Astrocyte (in vitro differentiated cells and primary cell): ENCODE data around the gene RHBDD2. TPM values are rescaled to one million over a fixed set of nuclear protein-coding genes. Genes with fewer than 3 reads are reported as not detected.

Experiments
- DNase-seq: peaks from one replicate; pipeline ENCODE4 v3.0.0-alpha.2; 2010; ENCODE audit warnings: low read depth
- FAIRE-seq: peaks from 2 replicates; lab custom pipeline; 2011; peaks lifted over from hg19 to GRCh38; lab: Jason Lieb, UNC
- H2AFZ ChIP-seq: 2 replicates; pipeline ENCODE4 v1.6.0; 2012; ENCODE audit warnings: low read depth, low read length, inconsistent platforms
- H3K27ac ChIP-seq: 2 replicates; pipeline ENCODE4 v1.5.1; 2011; ENCODE audit warnings: low read depth, low read length, inconsistent platforms
- H3K27me3 ChIP-seq: 2 replicates; pipeline ENCODE4 v1.6.0; 2011; ENCODE audit warnings: low read length, inconsistent platforms; ENCODE audit not compliant: insufficient read depth
- H3K36me3 ChIP-seq: 2 replicates; pipeline ENCODE4 v1.5.1; 2011; ENCODE audit warnings: low read length, inconsistent platforms; ENCODE audit not compliant: insufficient read depth
- H3K4me1 ChIP-seq: 2 replicates; pipeline ENCODE4 v1.5.1; 2011; ENCODE audit warnings: low read length, inconsistent platforms; ENCODE audit not compliant: insufficient read depth
- H3K4me2 ChIP-seq: 2 replicates; pipeline ENCODE4 v1.6.0; 2012; ENCODE audit warnings: low read length, inconsistent platforms
- H3K4me3 ChIP-seq: 2 replicates; pipeline ENCODE4 v1.5.1; 2011; ENCODE audit warnings: low read depth, mild to moderate bottlenecking, low read length, inconsistent platforms; ENCODE audit not compliant: insufficient read depth
- H3K79me2 ChIP-seq: 2 replicates; pipeline ENCODE4 v1.6.0; 2012; ENCODE audit warnings: mild to moderate bottlenecking, low read length, inconsistent platforms; ENCODE audit not compliant: insufficient read depth
- H3K9ac ChIP-seq: 2 replicates; pipeline ENCODE4 v1.6.0; 2012; ENCODE audit warnings: mild to moderate bottlenecking, low read length, inconsistent platforms
- H3K9me3 ChIP-seq: 2 replicates; pipeline ENCODE4 v1.5.1; 2012; ENCODE audit warnings: low read depth, mild to moderate bottlenecking, low read length, inconsistent platforms; ENCODE audit not compliant: insufficient read depth
- H4K20me1 ChIP-seq: 2 replicates; pipeline ENCODE4 v1.6.0; 2012; ENCODE audit warnings: low read length, inconsistent platforms; ENCODE audit not compliant: insufficient read depth
- H3K27ac Mint-ChIP-seq: one replicate; pipeline ENCODE4 v1.8.0; 2021; ENCODE audit warnings: mild to moderate bottlenecking, mixed read lengths; ENCODE audit not compliant: unreplicated experiment
- H3K27me3 Mint-ChIP-seq: one replicate; pipeline ENCODE4 v1.8.0; 2021; ENCODE audit warnings: low read depth, mixed read lengths; ENCODE audit not compliant: unreplicated experiment
- H3K36me3 Mint-ChIP-seq: one replicate; pipeline ENCODE4 v1.8.0; 2021; ENCODE audit warnings: low read depth, mixed read lengths; ENCODE audit not compliant: unreplicated experiment
- H3K4me1 Mint-ChIP-seq: one replicate; pipeline ENCODE4 v1.8.0; 2021; ENCODE audit warnings: low read depth, mixed read lengths; ENCODE audit not compliant: unreplicated experiment
- H3K4me3 Mint-ChIP-seq: one replicate; pipeline ENCODE4 v1.8.0; 2021; ENCODE audit warnings: mild to moderate bottlenecking, moderate library complexity, mixed read lengths; ENCODE audit not compliant: unreplicated experiment
- H3K9me3 Mint-ChIP-seq: one replicate; pipeline ENCODE4 v1.8.0; 2021; ENCODE audit warnings: mild to moderate bottlenecking, mixed read lengths; ENCODE audit not compliant: unreplicated experiment
- EZH2 ChIP-seq: IDR thresholded peaks from 2 replicates; pipeline ENCODE4 v1.6.1; 2012; ENCODE audit warnings: mild to moderate bottlenecking, low read length, inconsistent platforms; ENCODE audit not compliant: insufficient read depth
- total RNA-seq: library from RNA; stranded (reverse); gene quantifications from 2 replicates; pipeline ENCODE4 v1.2.1, GENCODE V29; 2021
- TF ChIP-seq, protein P1 (sequence below): IDR thresholded peaks from 2 replicates; pipeline ENCODE4 v1.5.1; 2011; ENCODE audit warnings: low read depth, mild to moderate bottlenecking, inconsistent platforms, low read length, moderate library complexity; ENCODE audit not compliant: insufficient read depth

RHBDD2 gene
- total RNA-seq, 1 donor from 2014 or later, result 55.0 TPM

DNA sequence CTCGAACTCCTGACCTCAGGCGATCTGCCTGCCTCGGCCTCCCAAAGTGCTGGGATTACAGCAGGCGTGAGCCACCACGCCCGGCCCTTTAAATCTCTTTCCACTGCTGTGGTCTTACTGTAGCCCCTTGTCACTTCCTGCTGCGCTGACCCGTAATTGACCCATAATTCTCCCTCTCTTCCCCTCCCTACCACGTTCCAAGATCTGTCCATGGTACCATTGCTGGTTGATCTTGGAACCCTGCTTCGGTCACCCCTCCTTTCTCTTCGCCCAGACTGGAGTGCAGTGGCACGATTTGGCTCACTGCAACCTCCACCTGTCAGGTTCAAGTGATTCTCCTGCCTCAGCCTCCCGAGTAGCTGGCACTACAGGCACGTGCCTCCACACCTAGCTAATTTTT, 42.6 kb downstream of the RHBDD2 start:
- H3K27ac Mint-ChIP-seq, result no peak overlapping the region

DNA sequence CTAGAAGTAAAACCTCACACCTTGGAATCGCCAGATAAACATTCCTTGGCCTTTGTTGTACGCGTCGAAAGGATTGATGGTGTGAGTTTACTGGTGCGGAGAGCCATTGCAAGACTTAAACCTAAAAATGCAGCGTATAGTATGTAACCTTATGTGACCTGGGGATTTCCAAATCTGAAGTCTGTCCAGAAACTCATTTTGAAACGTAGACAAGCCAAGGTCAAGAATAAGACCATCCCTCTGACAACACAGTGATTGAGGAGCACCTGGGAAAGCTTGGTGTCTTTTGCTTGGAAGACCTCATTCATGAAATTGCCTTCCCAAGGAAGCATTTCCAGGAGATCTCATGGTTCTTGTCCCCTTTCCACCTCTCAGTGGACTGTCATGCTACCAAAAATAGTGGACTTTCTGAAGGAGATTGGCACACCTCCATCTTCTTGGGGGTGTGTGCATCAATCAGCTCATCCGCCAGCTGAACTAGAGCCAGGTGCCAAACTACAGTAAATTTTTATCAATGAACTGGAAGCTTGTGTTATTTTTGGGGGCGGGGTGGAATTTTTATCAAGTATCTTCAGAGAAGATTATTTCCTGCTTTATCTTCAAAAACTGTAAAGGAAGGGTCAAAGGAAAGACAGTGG, 44.3 kb downstream of the RHBDD2 start:
- Histone ChIP-seq H2AFZ (no peak overlapping the region), H3K4me1 (peaks cover 5% of the 10 kb centered on the region), H3K27me3 (no peaks in the 10 kb centered on the region), H3K4me2 (no peak overlapping the region), H4K20me1 (peaks cover 81% of the 10 kb centered on the region), H3K9ac (no peak overlapping the region), H3K4me3 (no peak overlapping the region), H3K36me3 (no peaks in the 10 kb centered on the region), H3K27ac (no peak overlapping the region), H3K9me3 (no peaks in the 10 kb centered on the region), H3K79me2 (peaks cover 77% of the 10 kb centered on the region)
- DNase-seq (no peak), FAIRE-seq (no peak)
- Mint-ChIP-seq H3K4me3 (no peak overlapping the region), H3K27ac (no peak overlapping the region), H3K27me3 (no peaks in the 10 kb centered on the region), H3K36me3 (peaks cover 6% of the 10 kb centered on the region), H3K4me1 (no peaks in the 10 kb centered on the region), H3K9me3 (peaks cover 2% of the 10 kb centered on the region)
- TF ChIP-seq, protein P1, sequence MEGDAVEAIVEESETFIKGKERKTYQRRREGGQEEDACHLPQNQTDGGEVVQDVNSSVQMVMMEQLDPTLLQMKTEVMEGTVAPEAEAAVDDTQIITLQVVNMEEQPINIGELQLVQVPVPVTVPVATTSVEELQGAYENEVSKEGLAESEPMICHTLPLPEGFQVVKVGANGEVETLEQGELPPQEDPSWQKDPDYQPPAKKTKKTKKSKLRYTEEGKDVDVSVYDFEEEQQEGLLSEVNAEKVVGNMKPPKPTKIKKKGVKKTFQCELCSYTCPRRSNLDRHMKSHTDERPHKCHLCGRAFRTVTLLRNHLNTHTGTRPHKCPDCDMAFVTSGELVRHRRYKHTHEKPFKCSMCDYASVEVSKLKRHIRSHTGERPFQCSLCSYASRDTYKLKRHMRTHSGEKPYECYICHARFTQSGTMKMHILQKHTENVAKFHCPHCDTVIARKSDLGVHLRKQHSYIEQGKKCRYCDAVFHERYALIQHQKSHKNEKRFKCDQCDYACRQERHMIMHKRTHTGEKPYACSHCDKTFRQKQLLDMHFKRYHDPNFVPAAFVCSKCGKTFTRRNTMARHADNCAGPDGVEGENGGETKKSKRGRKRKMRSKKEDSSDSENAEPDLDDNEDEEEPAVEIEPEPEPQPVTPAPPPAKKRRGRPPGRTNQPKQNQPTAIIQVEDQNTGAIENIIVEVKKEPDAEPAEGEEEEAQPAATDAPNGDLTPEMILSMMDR, result no peak
- TF ChIP-seq EZH2, result no peak

More for the DNA sequence above, 42.6 kb downstream of the RHBDD2 start:
- H3K36me3 Mint-ChIP-seq, result peaks cover 6% of the 10 kb centered on the region
- FAIRE-seq (no peak), DNase-seq (no peak)
- H3K27me3 Mint-ChIP-seq, result no peaks in the 10 kb centered on the region
- H3K4me1 Mint-ChIP-seq, result no peaks in the 10 kb centered on the region
- Histone ChIP-seq H3K4me1 (peaks cover 5% of the 10 kb centered on the region), H3K27me3 (no peaks in the 10 kb centered on the region), H4K20me1 (peaks cover 83% of the 10 kb centered on the region), H3K79me2 (peaks cover 83% of the 10 kb centered on the region), H3K9ac (no peak overlapping the region), H2AFZ (no peak overlapping the region), H3K4me2 (no peak overlapping the region), H3K36me3 (no peaks in the 10 kb centered on the region), H3K27ac (no peak overlapping the region), H3K4me3 (no peak overlapping the region), H3K9me3 (no peaks in the 10 kb centered on the region)
- TF ChIP-seq, protein P1, result no peak
- TF ChIP-seq EZH2, result no peak
- H3K9me3 Mint-ChIP-seq, result peaks cover 2% of the 10 kb centered on the region
- H3K4me3 Mint-ChIP-seq, result no peak overlapping the region

DNA sequence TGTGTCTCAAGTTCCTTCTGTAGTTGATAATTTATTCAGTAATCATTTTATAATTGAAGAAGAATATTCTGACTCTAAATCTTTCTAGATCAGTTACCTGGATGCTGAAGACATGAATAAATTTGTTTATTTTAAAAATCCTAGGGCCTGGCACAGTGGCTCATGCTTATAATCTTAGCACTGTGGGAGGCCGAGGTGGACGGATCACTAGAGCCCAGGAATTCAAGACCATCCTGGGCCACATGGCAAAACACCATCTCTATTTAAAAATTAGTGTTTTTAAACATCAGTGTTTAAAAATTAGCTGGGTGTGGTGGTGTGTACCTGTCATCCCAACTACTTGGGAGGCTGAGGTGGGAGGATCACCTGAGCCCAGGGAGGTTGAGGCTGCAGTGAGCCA, 45.4 kb downstream of the RHBDD2 start:
- no peaks in the 10 kb centered on the region for H3K27me3 Mint-ChIP-seq
- Histone ChIP-seq H3K4me1 (peaks cover 5% of the 10 kb centered on the region), H3K36me3 (no peaks in the 10 kb centered on the region), H3K79me2 (peaks cover 77% of the 10 kb centered on the region), H3K9ac (no peak overlapping the region), H2AFZ (no peak overlapping the region), H4K20me1 (peaks cover 81% of the 10 kb centered on the region), H3K4me3 (no peak overlapping the region), H3K9me3 (no peaks in the 10 kb centered on the region), H3K27ac (no peak overlapping the region), H3K4me2 (no peak overlapping the region), H3K27me3 (no peaks in the 10 kb centered on the region)
- H3K9me3 Mint-ChIP-seq, result peaks cover 2% of the 10 kb centered on the region
- no peaks in the 10 kb centered on the region for H3K4me1 Mint-ChIP-seq
- no peak overlapping the region for H3K4me3 Mint-ChIP-seq
- H3K27ac Mint-ChIP-seq, result no peak overlapping the region
- peaks cover 6% of the 10 kb centered on the region for H3K36me3 Mint-ChIP-seq
- no peak for DNase-seq
- no peak for FAIRE-seq
- no peak for TF ChIP-seq EZH2
- TF ChIP-seq, protein P1, result no peak
